ENCODE results near the gene DAPL1. TPM values are rescaled to one million over a fixed set of nuclear protein-coding genes. Genes with fewer than 3 reads are reported as not detected.
A peak's percentile ranks its signal among the peaks of the same experiment; 100 is the strongest.

The DAPL1 gene
- total and polyA plus RNA-seq, 2 experiments from 2014 or later = not detected

DNA sequence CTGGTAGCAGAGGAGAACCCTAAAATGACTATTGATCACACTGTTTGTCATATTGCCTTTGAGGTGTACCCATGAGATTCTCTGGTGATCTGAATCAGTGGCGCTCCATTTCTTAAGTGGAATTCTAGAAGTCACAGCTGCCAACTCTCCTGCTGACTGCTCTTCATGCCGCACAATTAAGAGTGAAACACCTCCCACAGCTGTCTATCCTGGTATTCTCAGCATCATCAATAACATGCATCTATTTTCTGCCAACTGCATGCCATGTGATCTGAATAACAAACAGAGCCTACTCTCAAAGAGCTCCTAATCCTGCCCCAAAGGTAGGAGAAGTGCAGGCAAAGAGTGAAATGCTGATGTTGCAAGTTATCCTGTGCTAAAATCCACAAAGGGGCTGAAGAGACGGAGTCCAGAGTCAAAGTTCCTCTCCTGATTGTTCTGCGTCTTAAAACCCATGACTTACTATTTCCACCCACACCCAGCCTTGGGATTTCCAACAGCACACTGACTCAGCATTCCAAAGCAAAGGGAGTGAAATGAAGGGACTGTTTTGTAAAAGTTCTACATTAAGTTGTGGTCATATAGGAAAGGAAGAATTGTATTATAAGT is 13.7 kb upstream of the DAPL1 start:
- Histone ChIP-seq H2AFZ (no peak overlapping the region), H3K27me3 (no peaks in the 10 kb centered on the region), H3K4me3 (no peak overlapping the region), H3K27ac (peak overlapping the region; percentile 64), H3K4me2 (no peak overlapping the region), H4K20me1 (ENCODE audit: insufficient read depth, poor library complexity, severe bottlenecking) (no peaks in the 10 kb centered on the region), H3K9me2 (replicated peaks; ENCODE audit: insufficient read depth) (no peaks in the 10 kb centered on the region), H3K4me1 (ENCODE audit: insufficient read depth) (peaks cover 14% of the 10 kb centered on the region), H3K9me3 (ENCODE audit: low read depth) (no peaks in the 10 kb centered on the region), H3K79me2 (no peaks in the 10 kb centered on the region), H3K36me3 (replicated peaks; ENCODE audit: insufficient read depth, low read depth) (no peaks in the 10 kb centered on the region)
- WGBS (ENCODE audit: low lambda C conversion rate, missing lambda C conversion rate) = 67% methylated on average over 4 of the region's 4 CpGs
- peak; percentile 81 for DNase-seq (ENCODE audit: low spot score)
- TF ChIP-seq EZH2 (IDR thresholded peaks at IDR 0.05; ENCODE audit: borderline replicate concordance) (no peak), EZH2phosphoT487 (IDR thresholded peaks at IDR 0.05; ENCODE audit: low read depth, severe bottlenecking, unreplicated experiment) (no peak)
- TF ChIP-seq, protein P1, sequence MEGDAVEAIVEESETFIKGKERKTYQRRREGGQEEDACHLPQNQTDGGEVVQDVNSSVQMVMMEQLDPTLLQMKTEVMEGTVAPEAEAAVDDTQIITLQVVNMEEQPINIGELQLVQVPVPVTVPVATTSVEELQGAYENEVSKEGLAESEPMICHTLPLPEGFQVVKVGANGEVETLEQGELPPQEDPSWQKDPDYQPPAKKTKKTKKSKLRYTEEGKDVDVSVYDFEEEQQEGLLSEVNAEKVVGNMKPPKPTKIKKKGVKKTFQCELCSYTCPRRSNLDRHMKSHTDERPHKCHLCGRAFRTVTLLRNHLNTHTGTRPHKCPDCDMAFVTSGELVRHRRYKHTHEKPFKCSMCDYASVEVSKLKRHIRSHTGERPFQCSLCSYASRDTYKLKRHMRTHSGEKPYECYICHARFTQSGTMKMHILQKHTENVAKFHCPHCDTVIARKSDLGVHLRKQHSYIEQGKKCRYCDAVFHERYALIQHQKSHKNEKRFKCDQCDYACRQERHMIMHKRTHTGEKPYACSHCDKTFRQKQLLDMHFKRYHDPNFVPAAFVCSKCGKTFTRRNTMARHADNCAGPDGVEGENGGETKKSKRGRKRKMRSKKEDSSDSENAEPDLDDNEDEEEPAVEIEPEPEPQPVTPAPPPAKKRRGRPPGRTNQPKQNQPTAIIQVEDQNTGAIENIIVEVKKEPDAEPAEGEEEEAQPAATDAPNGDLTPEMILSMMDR (IDR thresholded peaks at IDR 0.05; ENCODE audit: poor library complexity) = no peak

DNA sequence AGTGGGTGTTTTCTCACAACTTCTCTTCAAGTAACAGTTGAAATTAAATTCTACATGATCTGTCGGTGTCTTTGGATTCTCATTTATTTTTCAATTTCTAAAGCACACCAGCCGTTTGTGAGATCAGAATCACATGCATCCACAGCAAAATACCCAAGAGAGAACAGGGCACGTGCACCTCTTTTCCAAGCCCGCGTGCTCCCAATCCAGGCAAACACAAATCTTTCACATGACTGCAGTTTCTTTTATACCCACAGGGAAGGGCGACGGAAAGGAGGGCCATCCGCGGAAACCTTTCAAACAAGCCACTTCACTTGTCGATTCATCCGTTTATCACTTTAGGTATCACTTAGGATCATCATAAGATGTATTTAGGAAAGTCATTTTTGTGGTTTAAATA is 13.0 kb upstream of the DAPL1 start:
- TF ChIP-seq EZH2 (IDR thresholded peaks at IDR 0.05; ENCODE audit: borderline replicate concordance) (no peak), EZH2phosphoT487 (IDR thresholded peaks at IDR 0.05; ENCODE audit: low read depth, severe bottlenecking, unreplicated experiment) (no peak)
- TF ChIP-seq, protein P1 (IDR thresholded peaks at IDR 0.05; ENCODE audit: poor library complexity) = no peak
- no peaks in the 10 kb centered on the region for H3K27me3 ChIP-seq
- H3K36me3 ChIP-seq (replicated peaks; ENCODE audit: insufficient read depth, low read depth) = no peaks in the 10 kb centered on the region
- H2AFZ ChIP-seq = no peak overlapping the region
- 94% methylated on average over 11 of the region's 11 CpGs for WGBS (ENCODE audit: low lambda C conversion rate, missing lambda C conversion rate)
- H4K20me1 ChIP-seq (ENCODE audit: insufficient read depth, poor library complexity, severe bottlenecking) = no peaks in the 10 kb centered on the region
- no peak overlapping the region for H3K4me3 ChIP-seq
- peaks cover 14% of the 10 kb centered on the region for H3K4me1 ChIP-seq (ENCODE audit: insufficient read depth)
- no peaks in the 10 kb centered on the region for H3K9me2 ChIP-seq (replicated peaks; ENCODE audit: insufficient read depth)
- no peak for DNase-seq (ENCODE audit: low spot score)
- peak overlapping the region; percentile 47 for H3K27ac ChIP-seq
- no peaks in the 10 kb centered on the region for H3K9me3 ChIP-seq (ENCODE audit: low read depth)
- no peak overlapping the region for H3K4me2 ChIP-seq
- no peaks in the 10 kb centered on the region for H3K79me2 ChIP-seq

DNA sequence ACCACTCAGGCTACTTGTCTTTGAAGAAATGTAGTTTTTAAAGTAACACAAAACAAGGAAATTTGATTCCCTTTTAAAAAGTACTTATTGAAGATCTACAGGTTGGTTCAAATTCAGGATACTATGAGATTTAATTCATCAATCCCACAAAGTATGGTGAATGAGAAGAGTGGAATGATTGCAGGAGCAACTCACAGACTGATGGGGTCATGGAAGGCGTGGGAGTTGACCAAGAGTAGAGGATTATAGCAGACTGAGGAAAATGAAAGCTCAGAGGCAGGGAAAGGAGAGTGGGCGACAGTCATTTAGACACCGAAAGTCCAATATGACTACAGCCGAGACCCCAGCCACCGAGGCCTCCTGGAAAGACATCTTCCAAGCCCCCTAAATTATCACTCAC is 12.5 kb upstream of the DAPL1 start:
- H3K27ac ChIP-seq = no peak overlapping the region
- H3K4me2 ChIP-seq = no peak overlapping the region
- H3K36me3 ChIP-seq (replicated peaks; ENCODE audit: insufficient read depth, low read depth) = no peaks in the 10 kb centered on the region
- H3K4me3 ChIP-seq = no peak overlapping the region
- no peaks in the 10 kb centered on the region for H3K79me2 ChIP-seq
- H3K9me2 ChIP-seq (replicated peaks; ENCODE audit: insufficient read depth) = no peaks in the 10 kb centered on the region
- H3K9me3 ChIP-seq (ENCODE audit: low read depth) = no peaks in the 10 kb centered on the region
- no peaks in the 10 kb centered on the region for H4K20me1 ChIP-seq (ENCODE audit: insufficient read depth, poor library complexity, severe bottlenecking)
- no peaks in the 10 kb centered on the region for H3K27me3 ChIP-seq
- peaks cover 14% of the 10 kb centered on the region for H3K4me1 ChIP-seq (ENCODE audit: insufficient read depth)
- TF ChIP-seq EZH2phosphoT487 (IDR thresholded peaks at IDR 0.05; ENCODE audit: low read depth, severe bottlenecking, unreplicated experiment) (no peak), EZH2 (IDR thresholded peaks at IDR 0.05; ENCODE audit: borderline replicate concordance) (no peak)
- TF ChIP-seq, protein P1 (IDR thresholded peaks at IDR 0.05; ENCODE audit: poor library complexity) = no peak
- DNase-seq (ENCODE audit: low spot score) = no peak
- H2AFZ ChIP-seq = no peak overlapping the region
- WGBS (ENCODE audit: low lambda C conversion rate, missing lambda C conversion rate) = 88% methylated on average over 5 of the region's 5 CpGs

Measured in hepatocyte (in vitro differentiated cells).